Measurements from ENCODE around the gene ECT2L. TPM values are rescaled to one million over a fixed set of nuclear protein-coding genes. Genes with fewer than 3 reads are reported as not detected.

The ECT2L gene
- total and polyA plus RNA-seq, 4 donors: under 0.01 to 0.32 TPM; not detected in 2

- no peaks in the 10 kb centered on the region for H3K9me3 ChIP-seq (ENCODE audit: control insufficient read depth in 4 of 4, low read length in 3 of 4)
- no peak overlapping the region for H3K9ac ChIP-seq (ENCODE audit: low read depth in 1 of 2, low read length in 2 of 2)
- WGBS: 74% methylated on average over 10 of the region's 10 CpGs
- DNase-seq (ENCODE audit: low spot score): no peak
- H3K4me3 ChIP-seq (ENCODE audit: low read depth in 1 of 3, low read length in 3 of 3): no peak overlapping the region
- H3K36me3 ChIP-seq (ENCODE audit: control insufficient read depth in 4 of 4, insufficient read depth in 3 of 4, low read depth in 1 of 4, low read length in 3 of 4): no peaks in the 10 kb centered on the region
- no peaks in the 10 kb centered on the region for H3K4me1 ChIP-seq (ENCODE audit: control insufficient read depth in 4 of 4, insufficient read depth in 4 of 4, low read length in 3 of 4)
- H3K27me3 ChIP-seq (ENCODE audit: control insufficient read depth in 4 of 4, insufficient read depth in 4 of 4, low read length in 3 of 4): no peaks in the 10 kb centered on the region
- H3K27ac ChIP-seq (ENCODE audit: low read depth in 1 of 2, low read length in 2 of 2): no peak overlapping the region
- TF ChIP-seq FOXA1 (IDR thresholded peaks at IDR 0.05) (no peak), YY1 (IDR thresholded peaks at IDR 0.05) (no peak), SP1 (IDR thresholded peaks at IDR 0.05) (no peak), JUND (IDR thresholded peaks at IDR 0.05) (no peak), HNF4G (IDR thresholded peaks at IDR 0.05) (no peak), RAD21 (IDR thresholded peaks at IDR 0.05) (no peak), TAF1 (conservative IDR thresholded peaks at IDR 0.05) (no peak)
- TF ChIP-seq, protein P1, sequence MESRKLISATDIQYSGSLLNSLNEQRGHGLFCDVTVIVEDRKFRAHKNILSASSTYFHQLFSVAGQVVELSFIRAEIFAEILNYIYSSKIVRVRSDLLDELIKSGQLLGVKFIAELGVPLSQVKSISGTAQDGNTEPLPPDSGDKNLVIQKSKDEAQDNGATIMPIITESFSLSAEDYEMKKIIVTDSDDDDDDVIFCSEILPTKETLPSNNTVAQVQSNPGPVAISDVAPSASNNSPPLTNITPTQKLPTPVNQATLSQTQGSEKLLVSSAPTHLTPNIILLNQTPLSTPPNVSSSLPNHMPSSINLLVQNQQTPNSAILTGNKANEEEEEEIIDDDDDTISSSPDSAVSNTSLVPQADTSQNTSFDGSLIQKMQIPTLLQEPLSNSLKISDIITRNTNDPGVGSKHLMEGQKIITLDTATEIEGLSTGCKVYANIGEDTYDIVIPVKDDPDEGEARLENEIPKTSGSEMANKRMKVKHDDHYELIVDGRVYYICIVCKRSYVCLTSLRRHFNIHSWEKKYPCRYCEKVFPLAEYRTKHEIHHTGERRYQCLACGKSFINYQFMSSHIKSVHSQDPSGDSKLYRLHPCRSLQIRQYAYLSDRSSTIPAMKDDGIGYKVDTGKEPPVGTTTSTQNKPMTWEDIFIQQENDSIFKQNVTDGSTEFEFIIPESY (IDR thresholded peaks at IDR 0.05): no peak
Measured at GRCh38 chr6:138818496-138819194, 22.8 kb downstream of the ECT2L start.

DNA sequence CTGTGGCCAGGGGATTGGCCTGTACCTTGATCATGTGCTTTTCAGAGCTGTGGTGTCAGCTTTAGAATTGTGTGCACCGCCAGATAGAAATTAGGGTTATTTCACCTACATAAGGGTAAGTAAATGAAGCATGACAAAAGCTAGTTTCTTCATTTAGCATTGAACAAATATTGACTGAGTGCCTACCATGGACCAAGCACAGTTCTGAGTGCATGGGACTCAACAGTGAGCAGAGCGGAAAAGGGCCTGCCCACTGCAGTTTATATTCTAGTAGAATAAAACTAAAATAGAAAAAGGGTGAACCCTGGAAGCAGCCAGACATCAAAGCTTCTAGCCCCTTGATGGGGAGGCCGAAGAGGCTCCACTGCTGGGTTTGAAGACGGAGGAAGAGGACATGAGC, 25.6 kb downstream of the ECT2L start:
- WGBS: 96% methylated on average over 4 of the region's 4 CpGs
- DNase-seq (ENCODE audit: low spot score): no peak
- no peaks in the 10 kb centered on the region for H3K4me1 ChIP-seq (ENCODE audit: control insufficient read depth in 4 of 4, insufficient read depth in 4 of 4, low read length in 3 of 4)

More for the DNA sequence above, 25.6 kb downstream of the ECT2L start:
- H3K9me3 ChIP-seq (ENCODE audit: control insufficient read depth in 4 of 4, low read length in 3 of 4): no peaks in the 10 kb centered on the region
- H3K27ac ChIP-seq (ENCODE audit: low read depth in 1 of 2, low read length in 2 of 2): no peak overlapping the region
- no peaks in the 10 kb centered on the region for H3K36me3 ChIP-seq (ENCODE audit: control insufficient read depth in 4 of 4, insufficient read depth in 3 of 4, low read depth in 1 of 4, low read length in 3 of 4)
- no peak overlapping the region for H3K9ac ChIP-seq (ENCODE audit: low read depth in 1 of 2, low read length in 2 of 2)
- H3K27me3 ChIP-seq (ENCODE audit: control insufficient read depth in 4 of 4, insufficient read depth in 4 of 4, low read length in 3 of 4): no peaks in the 10 kb centered on the region
- TF ChIP-seq RAD21 (IDR thresholded peaks at IDR 0.05): no peak
- TF ChIP-seq NR2F2 (IDR thresholded peaks at IDR 0.05): no peak
- TF ChIP-seq, protein P2, sequence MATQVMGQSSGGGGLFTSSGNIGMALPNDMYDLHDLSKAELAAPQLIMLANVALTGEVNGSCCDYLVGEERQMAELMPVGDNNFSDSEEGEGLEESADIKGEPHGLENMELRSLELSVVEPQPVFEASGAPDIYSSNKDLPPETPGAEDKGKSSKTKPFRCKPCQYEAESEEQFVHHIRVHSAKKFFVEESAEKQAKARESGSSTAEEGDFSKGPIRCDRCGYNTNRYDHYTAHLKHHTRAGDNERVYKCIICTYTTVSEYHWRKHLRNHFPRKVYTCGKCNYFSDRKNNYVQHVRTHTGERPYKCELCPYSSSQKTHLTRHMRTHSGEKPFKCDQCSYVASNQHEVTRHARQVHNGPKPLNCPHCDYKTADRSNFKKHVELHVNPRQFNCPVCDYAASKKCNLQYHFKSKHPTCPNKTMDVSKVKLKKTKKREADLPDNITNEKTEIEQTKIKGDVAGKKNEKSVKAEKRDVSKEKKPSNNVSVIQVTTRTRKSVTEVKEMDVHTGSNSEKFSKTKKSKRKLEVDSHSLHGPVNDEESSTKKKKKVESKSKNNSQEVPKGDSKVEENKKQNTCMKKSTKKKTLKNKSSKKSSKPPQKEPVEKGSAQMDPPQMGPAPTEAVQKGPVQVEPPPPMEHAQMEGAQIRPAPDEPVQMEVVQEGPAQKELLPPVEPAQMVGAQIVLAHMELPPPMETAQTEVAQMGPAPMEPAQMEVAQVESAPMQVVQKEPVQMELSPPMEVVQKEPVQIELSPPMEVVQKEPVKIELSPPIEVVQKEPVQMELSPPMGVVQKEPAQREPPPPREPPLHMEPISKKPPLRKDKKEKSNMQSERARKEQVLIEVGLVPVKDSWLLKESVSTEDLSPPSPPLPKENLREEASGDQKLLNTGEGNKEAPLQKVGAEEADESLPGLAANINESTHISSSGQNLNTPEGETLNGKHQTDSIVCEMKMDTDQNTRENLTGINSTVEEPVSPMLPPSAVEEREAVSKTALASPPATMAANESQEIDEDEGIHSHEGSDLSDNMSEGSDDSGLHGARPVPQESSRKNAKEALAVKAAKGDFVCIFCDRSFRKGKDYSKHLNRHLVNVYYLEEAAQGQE (IDR thresholded peaks at IDR 0.05): no peak
- TF ChIP-seq TAF1 (conservative IDR thresholded peaks at IDR 0.05): no peak
- TF ChIP-seq HNF4G (IDR thresholded peaks at IDR 0.05): no peak
- TF ChIP-seq, protein P1 (IDR thresholded peaks at IDR 0.05): no peak
- TF ChIP-seq YY1 (IDR thresholded peaks at IDR 0.05): no peak
- TF ChIP-seq, protein P3, sequence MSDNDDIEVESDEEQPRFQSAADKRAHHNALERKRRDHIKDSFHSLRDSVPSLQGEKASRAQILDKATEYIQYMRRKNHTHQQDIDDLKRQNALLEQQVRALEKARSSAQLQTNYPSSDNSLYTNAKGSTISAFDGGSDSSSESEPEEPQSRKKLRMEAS (IDR thresholded peaks at IDR 0.05): no peak
- TF ChIP-seq ATF3 (IDR thresholded peaks at IDR 0.05): no peak
- TF ChIP-seq SP1 (IDR thresholded peaks at IDR 0.05): no peak
- no peak for TF ChIP-seq FOXA1 (IDR thresholded peaks at IDR 0.05)
- H3K4me3 ChIP-seq (ENCODE audit: low read depth in 1 of 3, low read length in 3 of 3): no peak overlapping the region
